Measurements from ENCODE around the gene GNAZ. TPM values are rescaled to one million over a fixed set of nuclear protein-coding genes. Genes with fewer than 3 reads are reported as not detected.

The GNAZ gene
- total RNA-seq, 1 donor from 2014 or later = 0.51 TPM

DNA sequence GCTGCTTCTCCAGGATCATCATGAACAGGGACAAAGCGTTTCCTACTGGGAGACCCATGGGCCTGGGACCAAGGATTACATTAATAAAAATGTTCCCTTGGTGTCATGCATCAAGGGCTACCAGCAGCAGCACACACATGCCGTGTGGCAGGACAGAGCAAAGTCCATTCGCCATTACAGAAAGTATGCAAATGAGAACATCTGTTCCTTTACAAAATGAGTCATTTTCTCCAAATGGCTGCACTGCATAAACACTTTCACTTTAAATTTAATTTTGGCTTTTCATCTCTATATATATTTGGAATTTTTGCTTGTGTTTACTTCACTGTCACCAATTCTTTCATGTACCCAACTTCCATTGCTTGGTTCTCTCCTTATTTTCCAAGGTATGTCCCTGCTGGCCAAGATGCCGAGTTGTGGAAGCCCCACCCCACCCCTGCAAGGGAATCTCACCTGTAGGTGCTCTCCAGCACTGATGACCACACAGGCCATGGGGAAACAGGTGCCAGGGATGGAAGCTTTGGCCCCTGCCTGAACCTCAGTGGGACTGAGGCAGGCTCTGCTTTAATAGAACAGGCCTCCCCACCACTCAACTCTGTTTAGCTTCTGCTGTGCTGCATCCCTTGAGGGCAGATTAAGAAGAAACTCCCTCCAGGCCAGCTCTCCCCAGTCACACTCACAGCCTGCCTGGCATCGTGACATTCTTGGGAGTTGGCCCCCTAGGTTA, 15.6 kb upstream of the GNAZ start:
- intact Hi-C loops (cut with micrococcal nuclease) = no loop called here
- DNase-seq = no peak
- no peaks in the 10 kb centered on the region for H3K9me3 Mint-ChIP-seq

DNA sequence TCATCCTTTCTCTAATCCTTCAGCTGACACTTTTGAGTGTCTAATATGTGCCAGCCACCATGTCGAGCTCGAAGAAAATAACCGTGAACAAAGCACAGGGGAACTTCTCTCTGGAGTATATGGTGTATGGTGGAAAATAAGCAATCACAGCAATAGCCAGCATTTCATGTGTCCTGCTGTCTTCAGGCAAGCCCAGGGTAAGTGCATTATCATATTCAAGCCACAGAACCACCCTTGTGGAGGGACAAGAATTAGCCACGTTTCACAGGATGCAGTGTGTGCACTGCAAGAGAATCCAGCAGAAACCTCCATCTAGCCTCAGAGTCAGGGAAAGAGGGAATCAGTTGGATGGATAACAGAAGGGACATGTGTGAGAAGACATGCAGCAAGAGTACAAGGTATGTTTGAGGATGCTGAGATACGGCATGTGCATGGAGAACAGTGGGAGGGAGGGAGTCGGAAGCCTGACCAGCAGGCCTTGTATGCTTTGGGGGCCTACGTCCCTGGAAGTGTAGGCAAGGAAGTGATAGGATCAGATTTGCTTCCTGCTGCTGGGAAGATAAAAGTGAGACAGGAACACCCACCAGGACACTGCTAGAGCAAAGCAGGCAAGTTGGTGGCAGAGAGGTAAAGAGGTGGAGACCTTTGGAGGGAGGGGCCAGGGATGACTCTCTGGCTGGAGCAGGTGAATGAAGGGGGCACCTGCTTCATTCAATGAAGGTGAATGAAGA, 14.7 kb upstream of the GNAZ start:
- no peak overlapping the region for H3K27ac Mint-ChIP-seq
- intact Hi-C loops (cut with micrococcal nuclease) = no loop called here
- H3K4me1 Mint-ChIP-seq = peaks cover 2% of the 10 kb centered on the region
- no peaks in the 10 kb centered on the region for H3K9me3 Mint-ChIP-seq
- H3K4me3 Mint-ChIP-seq = no peak overlapping the region
- no peak for DNase-seq
- H3K36me3 Mint-ChIP-seq (ENCODE audit: low read depth) = no peaks in the 10 kb centered on the region
- H3K27me3 Mint-ChIP-seq = peaks cover 21% of the 10 kb centered on the region

More for the DNA sequence above, 15.6 kb upstream of the GNAZ start:
- no peaks in the 10 kb centered on the region for H3K36me3 Mint-ChIP-seq (ENCODE audit: low read depth)
- H3K4me3 Mint-ChIP-seq = no peak overlapping the region
- H3K27me3 Mint-ChIP-seq = peaks cover 29% of the 10 kb centered on the region
- H3K4me1 Mint-ChIP-seq = peaks cover 2% of the 10 kb centered on the region
- no peak overlapping the region for H3K27ac Mint-ChIP-seq

DNA sequence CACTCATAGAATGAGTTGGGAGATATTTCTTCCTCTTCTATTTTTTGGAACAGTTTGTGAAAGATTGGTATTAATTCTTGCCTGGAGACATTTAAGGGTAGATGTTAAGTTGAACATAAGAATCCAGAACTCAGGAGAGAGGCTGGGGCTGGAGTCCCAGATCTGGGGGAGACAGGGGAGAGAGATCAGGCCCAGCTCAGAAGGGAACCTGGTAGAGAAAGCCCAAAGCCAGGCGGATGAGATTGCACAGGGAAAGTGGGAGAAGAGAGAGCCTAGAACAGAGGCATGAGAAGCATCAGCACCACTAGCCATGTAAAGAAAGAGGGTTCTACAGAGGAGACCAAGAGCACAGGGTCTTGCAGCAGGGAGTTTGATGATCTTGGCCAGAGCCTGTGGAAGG, 13.0 kb upstream of the GNAZ start:
- Mint-ChIP-seq H3K27me3 (peaks cover 9% of the 10 kb centered on the region), H3K9me3 (no peaks in the 10 kb centered on the region), H3K4me3 (no peak overlapping the region), H3K27ac (no peak overlapping the region), H3K4me1 (peaks cover 2% of the 10 kb centered on the region), H3K36me3 (ENCODE audit: low read depth) (no peaks in the 10 kb centered on the region)
- intact Hi-C loops (cut with micrococcal nuclease) = no loop called here
- DNase-seq = no peak

DNA sequence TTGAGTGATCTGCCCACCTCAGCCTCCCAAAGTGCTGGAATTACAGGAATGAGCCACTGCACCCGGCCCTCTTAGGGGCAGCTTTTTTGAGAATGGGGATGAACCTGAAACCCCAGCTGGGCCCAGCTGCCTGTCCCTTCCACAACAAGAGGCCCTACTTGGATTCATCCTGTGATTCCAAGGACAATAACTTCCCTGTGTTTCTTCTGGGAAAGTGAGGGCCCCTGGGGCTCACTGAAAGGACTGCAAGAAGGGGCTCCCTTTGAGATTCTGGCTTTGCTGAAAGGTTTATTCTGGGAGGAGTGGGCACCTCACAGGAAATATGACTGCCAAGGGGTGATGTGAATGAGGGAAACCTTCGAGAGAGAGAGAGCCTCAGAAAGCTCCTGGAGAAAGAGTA, 12.3 kb upstream of the GNAZ start:
- no peaks in the 10 kb centered on the region for H3K9me3 Mint-ChIP-seq
- H3K27me3 Mint-ChIP-seq = peaks cover 9% of the 10 kb centered on the region

DNA sequence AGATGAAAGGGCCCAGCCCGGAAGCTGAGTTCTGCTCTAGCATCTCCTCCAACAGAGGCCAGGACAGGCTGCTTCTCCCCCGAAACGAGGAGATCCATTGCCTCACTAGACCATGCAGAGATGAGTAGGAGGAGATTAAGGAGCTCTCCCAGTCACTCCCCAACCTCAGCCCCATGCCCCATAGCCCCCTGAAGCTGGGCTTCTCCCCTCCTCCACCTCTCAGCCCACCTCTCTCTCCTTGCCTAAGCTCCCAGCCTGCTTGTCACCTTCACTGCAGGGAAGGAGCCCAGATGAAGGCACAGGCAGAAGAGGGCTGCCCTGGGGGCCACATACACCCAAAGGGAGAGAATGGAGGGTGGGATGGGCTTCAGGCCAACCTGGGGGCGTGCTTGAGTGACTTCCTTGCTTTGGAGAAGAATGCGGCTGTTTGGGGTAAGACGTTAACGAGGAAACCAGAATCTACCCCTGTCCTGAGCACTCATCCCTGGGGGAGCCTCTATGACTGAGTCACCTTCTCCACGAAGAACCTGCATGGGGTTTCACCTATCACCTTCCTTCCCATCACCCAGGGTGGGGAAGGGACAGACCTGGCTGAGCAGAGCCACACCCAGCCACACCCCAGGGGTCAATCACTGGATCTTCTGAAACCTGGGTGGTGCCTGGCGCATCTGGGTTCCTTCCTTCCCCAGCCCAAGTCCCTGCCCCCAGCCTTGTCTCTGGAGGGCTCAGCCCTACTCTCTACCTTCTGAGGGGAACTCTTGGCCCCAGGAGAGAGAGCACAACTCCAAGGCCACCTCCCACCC, 11.6 kb upstream of the GNAZ start:
- intact Hi-C loops (cut with micrococcal nuclease) = no loop called here
- no peak overlapping the region for H3K4me3 Mint-ChIP-seq
- no peaks in the 10 kb centered on the region for H3K9me3 Mint-ChIP-seq
- H3K36me3 Mint-ChIP-seq (ENCODE audit: low read depth) = no peaks in the 10 kb centered on the region
- H3K4me1 Mint-ChIP-seq = peaks cover 2% of the 10 kb centered on the region
- H3K27me3 Mint-ChIP-seq = peaks cover 7% of the 10 kb centered on the region
- DNase-seq = no peak
- H3K27ac Mint-ChIP-seq = no peak overlapping the region

More for the DNA sequence above, 12.3 kb upstream of the GNAZ start:
- Mint-ChIP-seq H3K36me3 (ENCODE audit: low read depth) (no peaks in the 10 kb centered on the region), H3K27ac (no peak overlapping the region), H3K4me1 (peaks cover 2% of the 10 kb centered on the region), H3K4me3 (no peak overlapping the region)
- DNase-seq = no peak
- intact Hi-C loops (cut with micrococcal nuclease) = no loop called here

DNA sequence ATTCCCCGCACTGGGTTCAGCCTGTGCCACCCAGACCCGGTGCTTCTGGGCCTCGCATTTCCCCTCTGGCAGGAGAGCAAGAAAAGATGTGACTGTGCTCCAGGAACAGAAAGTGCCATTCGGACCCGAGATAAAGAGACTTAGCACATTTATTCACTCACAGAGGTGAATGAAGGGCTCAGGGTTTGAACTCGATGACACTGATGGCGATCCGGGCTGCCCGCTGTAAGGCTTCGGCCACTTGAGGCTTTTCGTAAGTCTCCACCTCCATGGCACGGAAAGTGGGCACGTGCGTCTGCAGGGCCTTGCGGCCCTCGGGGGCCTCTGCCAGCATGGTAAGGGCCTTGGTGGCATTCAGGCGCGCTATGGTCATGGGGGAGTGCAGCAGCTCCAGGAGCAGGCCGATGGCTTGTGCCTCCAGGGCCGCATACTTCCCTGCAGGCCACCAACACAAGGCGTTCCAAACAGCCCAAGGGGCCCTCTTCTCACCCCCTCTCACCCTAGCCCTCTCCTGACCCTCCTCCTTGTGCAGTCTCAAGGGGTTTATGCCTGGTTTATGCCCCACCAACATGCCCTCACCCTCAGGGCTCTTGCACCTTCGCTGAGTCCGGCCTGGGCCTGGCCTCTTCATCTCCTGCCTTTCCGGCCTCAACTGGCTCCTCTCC, 10.9 kb upstream of the GNAZ start:
- intact Hi-C loops (cut with micrococcal nuclease) = no loop called here
- Mint-ChIP-seq H3K9me3 (no peaks in the 10 kb centered on the region), H3K27ac (no peak overlapping the region), H3K4me3 (no peak overlapping the region), H3K27me3 (peaks cover 7% of the 10 kb centered on the region), H3K4me1 (peaks cover 2% of the 10 kb centered on the region), H3K36me3 (ENCODE audit: low read depth) (no peaks in the 10 kb centered on the region)
- no peak for DNase-seq

DNA sequence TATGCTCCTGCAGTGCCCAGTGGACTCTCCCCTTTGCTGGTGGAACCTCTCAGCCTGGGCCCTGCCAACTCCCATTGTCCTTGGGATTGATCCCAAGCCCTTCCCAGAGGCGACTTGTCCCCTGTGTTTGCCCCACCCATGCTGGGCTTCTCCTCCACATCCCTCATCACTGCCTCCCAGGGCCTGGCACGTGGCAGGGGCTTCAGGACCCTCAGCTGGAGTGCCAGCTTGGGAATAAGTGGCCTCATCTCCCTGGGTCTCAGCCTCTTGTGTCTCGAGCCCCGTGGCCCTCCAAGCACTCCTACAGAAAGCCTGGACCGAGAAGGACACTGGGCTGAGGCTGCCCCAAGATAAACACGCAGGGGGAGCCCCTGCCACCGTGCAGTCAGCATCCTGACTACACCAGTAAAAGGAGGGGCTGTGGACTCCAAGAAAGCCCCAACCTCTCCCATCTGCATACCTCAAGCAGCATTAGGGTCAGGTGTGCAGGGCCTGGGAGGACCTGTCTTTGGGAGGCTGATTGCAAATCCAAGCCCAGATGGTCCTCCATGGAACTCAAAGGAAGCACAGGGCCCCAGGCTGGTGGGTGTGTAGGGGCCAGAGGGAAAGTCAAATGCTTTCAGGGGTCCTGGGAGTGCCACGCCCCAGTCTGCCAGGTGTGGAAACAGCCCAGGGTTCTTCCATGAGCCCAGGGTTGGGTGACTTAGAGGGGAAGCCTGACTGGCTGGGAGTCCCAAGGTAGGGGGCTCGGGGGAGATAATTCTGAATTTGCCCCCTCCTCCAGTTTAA, 9.5 kb upstream of the GNAZ start:
- no peaks in the 10 kb centered on the region for H3K4me1 Mint-ChIP-seq
- no peaks in the 10 kb centered on the region for H3K9me3 Mint-ChIP-seq
- H3K4me3 Mint-ChIP-seq = no peak overlapping the region
- peaks cover 4% of the 10 kb centered on the region for H3K27me3 Mint-ChIP-seq
- no peaks in the 10 kb centered on the region for H3K36me3 Mint-ChIP-seq (ENCODE audit: low read depth)
- no peak for DNase-seq
- no peak overlapping the region for H3K27ac Mint-ChIP-seq
- intact Hi-C loops (cut with micrococcal nuclease) = no loop called here

DNA sequence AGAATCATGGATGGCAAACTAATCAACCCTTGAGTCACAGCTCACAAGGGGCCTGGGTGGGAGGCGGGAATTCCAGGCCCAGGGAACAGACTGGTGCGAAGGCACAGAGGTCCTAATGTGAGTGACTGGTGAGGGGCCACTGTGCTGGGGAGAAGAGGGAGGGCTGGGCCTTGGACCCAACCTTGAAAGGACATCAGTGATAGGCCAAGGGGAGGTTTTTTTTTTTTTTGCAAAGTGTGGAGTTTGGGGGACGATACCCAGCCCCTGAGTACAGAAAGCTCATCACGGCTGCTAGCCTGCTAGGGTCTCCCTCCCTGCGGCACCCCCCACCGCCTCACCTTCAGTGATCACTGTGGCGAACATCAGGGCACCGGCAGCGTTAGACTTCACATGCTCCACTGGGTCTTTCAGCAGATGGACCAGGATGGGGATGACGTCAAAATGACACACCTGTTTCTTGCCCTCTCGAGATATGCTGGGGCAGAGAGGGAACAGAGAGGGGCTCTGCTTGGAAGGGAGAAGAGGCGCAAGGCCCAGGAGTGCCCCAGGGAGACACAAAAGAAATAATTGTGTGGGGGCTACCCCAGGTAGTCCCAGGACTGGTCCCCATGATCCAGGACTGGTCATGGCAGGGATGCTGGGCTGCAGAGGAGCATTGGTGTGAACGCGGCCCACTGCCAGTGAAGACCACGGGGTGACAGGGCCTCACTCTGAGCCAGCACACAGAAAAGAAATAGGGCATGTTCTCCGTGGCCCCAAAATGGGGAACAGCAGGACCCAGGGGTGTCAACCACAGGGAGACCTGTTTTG, 8.6 kb upstream of the GNAZ start:
- Mint-ChIP-seq H3K4me3 (no peak overlapping the region), H3K4me1 (no peaks in the 10 kb centered on the region), H3K27ac (no peak overlapping the region), H3K36me3 (ENCODE audit: low read depth) (no peaks in the 10 kb centered on the region), H3K27me3 (peaks cover 4% of the 10 kb centered on the region), H3K9me3 (no peaks in the 10 kb centered on the region)
- intact Hi-C loops (cut with micrococcal nuclease) = no loop called here
- DNase-seq = no peak

DNA sequence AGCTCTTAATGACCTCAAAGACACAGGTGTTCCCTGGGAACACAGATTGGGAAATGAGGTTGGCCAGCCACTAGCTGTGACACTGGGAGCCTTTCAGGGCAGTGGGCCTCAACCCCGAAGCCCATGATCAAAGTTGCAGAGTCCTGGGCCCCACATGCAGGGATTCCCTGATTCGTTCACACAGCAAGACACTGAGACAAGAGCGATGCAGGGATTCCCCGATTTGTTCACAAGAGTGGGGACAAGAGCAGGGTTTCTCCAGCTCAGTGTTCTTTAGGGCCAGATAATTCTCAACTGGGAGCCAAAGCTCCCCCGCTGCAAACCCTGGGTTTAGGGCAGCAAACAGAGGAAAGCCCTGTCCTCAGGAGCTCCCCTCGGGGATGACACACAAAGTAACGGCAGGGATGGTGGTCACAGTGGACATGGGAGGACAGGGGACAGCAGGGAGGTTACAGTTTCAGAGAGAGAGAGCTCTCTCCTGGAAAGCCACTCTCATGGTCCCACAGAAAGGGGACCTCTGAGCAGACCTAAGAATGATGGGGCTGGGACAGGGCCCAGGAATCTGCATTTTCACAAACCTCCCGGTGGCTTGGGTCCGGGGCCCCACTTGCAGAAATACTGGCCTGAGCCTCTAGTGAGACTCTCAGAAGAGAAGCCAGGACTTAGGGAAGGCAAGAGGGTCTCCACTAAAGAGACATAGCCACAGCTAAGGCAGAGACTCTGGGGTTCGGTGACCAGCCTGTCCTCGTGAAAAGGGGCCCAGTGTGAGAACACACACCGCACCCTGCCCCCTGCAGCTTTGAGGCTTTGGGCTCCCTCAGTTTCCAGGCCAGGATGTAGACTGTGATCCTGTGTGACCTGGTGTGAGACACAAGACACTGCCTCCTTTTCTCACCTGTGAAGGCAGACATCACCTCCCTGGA, 7.4 kb upstream of the GNAZ start:
- DNase-seq = no peak
- intact Hi-C loops (cut with micrococcal nuclease) = no loop called here
- Mint-ChIP-seq H3K4me1 (no peaks in the 10 kb centered on the region), H3K27ac (no peak overlapping the region), H3K27me3 (peaks cover 4% of the 10 kb centered on the region), H3K36me3 (ENCODE audit: low read depth) (no peaks in the 10 kb centered on the region), H3K4me3 (no peak overlapping the region), H3K9me3 (no peaks in the 10 kb centered on the region)

DNA sequence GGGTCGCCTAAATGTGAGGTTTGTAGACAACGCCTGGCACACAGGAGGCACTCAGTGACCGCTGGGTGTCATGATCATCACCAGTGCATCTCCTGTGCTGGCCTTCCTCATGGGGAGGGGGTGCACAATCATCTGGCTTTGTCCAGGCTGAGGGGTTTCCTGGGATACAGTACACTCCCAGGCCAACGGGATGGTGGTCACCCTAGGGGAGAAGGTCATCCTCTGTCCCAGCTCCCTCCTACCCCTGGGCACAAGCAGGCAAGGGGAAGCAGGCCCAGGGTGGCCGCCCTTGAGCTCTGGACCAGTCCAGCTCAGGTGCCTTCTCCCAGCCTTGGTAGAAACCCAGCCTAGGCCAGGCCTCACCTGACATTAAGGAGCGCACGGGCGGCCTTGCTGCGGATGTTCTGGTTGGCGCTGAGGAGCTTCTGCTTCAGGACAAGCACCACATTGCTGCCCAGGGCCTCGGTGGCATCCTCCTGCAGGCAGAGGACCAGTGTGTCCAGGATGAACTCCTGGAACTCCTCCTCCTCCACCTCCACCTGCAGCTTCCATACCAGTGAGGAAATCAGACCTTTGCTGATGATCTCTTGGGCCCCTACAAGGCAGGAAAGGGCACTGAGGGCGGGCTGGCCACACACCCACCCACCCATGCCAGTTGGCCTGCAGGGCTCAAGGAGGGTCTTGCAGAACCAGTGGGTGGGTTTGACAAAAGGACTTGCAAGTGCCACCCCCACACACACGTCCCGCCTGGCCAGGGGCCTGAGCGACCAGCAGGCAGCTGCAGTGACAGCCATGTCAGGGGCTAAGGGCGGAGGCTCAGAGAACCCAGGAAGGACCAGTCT, 6.6 kb upstream of the GNAZ start:
- H3K27me3 Mint-ChIP-seq = peaks cover 13% of the 10 kb centered on the region
- no peaks in the 10 kb centered on the region for H3K36me3 Mint-ChIP-seq (ENCODE audit: low read depth)
- DNase-seq = no peak
- H3K9me3 Mint-ChIP-seq = no peaks in the 10 kb centered on the region
- H3K4me1 Mint-ChIP-seq = no peaks in the 10 kb centered on the region
- H3K4me3 Mint-ChIP-seq = no peak overlapping the region
- no peak overlapping the region for H3K27ac Mint-ChIP-seq
- intact Hi-C loops (cut with micrococcal nuclease) = no loop called here

DNA sequence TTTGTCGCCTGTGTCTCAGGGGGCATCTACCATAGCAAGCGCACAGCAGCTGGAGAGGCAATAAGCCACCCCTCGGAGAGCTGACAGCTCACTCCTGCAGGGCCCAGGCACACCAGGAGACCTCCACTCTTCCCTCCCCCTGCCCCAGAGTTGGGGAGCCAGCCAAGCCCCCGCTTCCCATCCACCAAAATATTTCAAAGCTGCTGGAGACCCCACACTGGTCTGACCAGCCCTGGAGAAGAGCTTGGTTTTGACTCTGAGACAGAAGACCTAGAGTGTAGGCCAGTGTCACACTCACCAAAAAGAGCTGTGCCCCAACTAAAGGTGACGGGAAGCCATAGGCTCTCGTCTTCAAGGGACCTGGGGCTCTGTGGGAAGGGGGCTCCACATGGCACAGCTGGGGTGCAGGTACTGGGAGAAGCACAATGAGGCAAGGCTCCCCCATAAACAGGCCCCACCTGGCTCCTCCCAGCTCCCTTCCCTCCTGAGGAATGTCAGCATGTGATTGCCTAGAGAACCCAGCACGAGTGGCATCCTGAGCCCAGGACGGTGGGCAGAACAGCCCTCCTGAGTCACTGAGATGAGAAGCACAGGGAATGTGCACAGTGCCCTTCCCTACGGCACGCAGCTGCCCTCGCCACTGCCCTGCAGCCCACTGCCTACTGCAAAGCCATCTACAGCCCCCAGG, 5.8 kb upstream of the GNAZ start:
- Mint-ChIP-seq H3K4me3 (no peak overlapping the region), H3K27me3 (peaks cover 20% of the 10 kb centered on the region), H3K9me3 (no peaks in the 10 kb centered on the region), H3K36me3 (ENCODE audit: low read depth) (no peaks in the 10 kb centered on the region), H3K4me1 (peaks cover under 1% of the 10 kb centered on the region), H3K27ac (no peak overlapping the region)
- no peak for DNase-seq
- intact Hi-C loops (cut with micrococcal nuclease) = no loop called here

All from activated CD4-positive, alpha-beta T cell treated with anti-CD3 and anti-CD28 coated beads, Interleukin-2, amount 10 ng/mL, durations not matched to agents 24 days and 14 days (primary cell).